ENCODE results near the gene C2orf66. TPM values are rescaled to one million over a fixed set of nuclear protein-coding genes. Genes with fewer than 3 reads are reported as not detected.

The C2orf66 gene
- total RNA-seq, 1 experiment from 2014 or later = 0.22 TPM

GRCh38 chr2:196851088-196851487, 41.9 kb upstream of the C2orf66 start:
- ChIA-PET POLR2A (ENCODE audit: unreplicated experiment) (no interaction called here), CTCF (no interaction called here)
- Histone ChIP-seq H4K20me1 (ENCODE audit: insufficient read depth) (no peaks in the 10 kb centered on the region), H3K36me3 (ENCODE audit: low read depth) (no peaks in the 10 kb centered on the region), H3K9me2 (ENCODE audit: insufficient read depth) (no peaks in the 10 kb centered on the region), H3K4me3 (no peak overlapping the region), H3K27ac (no peak overlapping the region), H2AFZ (no peak overlapping the region), H3K79me2 (ENCODE audit: low read depth) (no peaks in the 10 kb centered on the region), H3F3A (ENCODE audit: insufficient read depth, low read depth) (no peaks in the 10 kb centered on the region), H3K4me2 (no peak overlapping the region), H3K9me3 (ENCODE audit: insufficient read depth, low read depth) (no peaks in the 10 kb centered on the region), H3K27me3 (ENCODE audit: insufficient read depth, low read depth) (no peaks in the 10 kb centered on the region), H3K4me1 (replicated peaks; ENCODE audit: insufficient read depth) (no peaks in the 10 kb centered on the region)
- DNase-seq = no peak
- intact Hi-C loops (cut with micrococcal nuclease; ENCODE audit: unreplicated experiment) = loop anchor here (2.0 kb wide), 1 partner anchor 528 kb away; no protein-coding TSS in a partner anchor
- TF ChIP-seq EZH2 (IDR thresholded peaks at IDR 0.05; ENCODE audit: low read depth) = no peak
- TF ChIP-seq CTCF (conservative IDR thresholded peaks at IDR 0.05) = no peak
- no TSS peak for BruUV-seq (replicated peaks)

GRCh38 chr2:196849895-196850294, 40.7 kb upstream of the C2orf66 start:
- Histone ChIP-seq H3K27me3 (ENCODE audit: insufficient read depth, low read depth) (no peaks in the 10 kb centered on the region), H3K36me3 (ENCODE audit: low read depth) (no peaks in the 10 kb centered on the region), H3K4me3 (no peak overlapping the region), H3K9me3 (ENCODE audit: insufficient read depth, low read depth) (no peaks in the 10 kb centered on the region), H3K4me2 (no peak overlapping the region), H3K4me1 (replicated peaks; ENCODE audit: insufficient read depth) (no peaks in the 10 kb centered on the region), H3K79me2 (ENCODE audit: low read depth) (no peaks in the 10 kb centered on the region), H3K27ac (no peak overlapping the region), H4K20me1 (ENCODE audit: insufficient read depth) (no peaks in the 10 kb centered on the region), H2AFZ (no peak overlapping the region), H3K9me2 (ENCODE audit: insufficient read depth) (no peaks in the 10 kb centered on the region), H3F3A (ENCODE audit: insufficient read depth, low read depth) (no peaks in the 10 kb centered on the region)
- no TSS peak for BruUV-seq (replicated peaks)
- CTCF ChIA-PET = interaction anchor here (0.6 kb wide), 1 partner anchor 162 kb away, joined by 3 read pairs; no protein-coding TSS in a partner anchor
- POLR2A ChIA-PET (ENCODE audit: unreplicated experiment) = no interaction called here
- intact Hi-C loops (cut with micrococcal nuclease; ENCODE audit: unreplicated experiment) = loop anchor here (2.0 kb wide), 1 partner anchor 529 kb away; no protein-coding TSS in a partner anchor
- no peak for TF ChIP-seq EZH2 (IDR thresholded peaks at IDR 0.05; ENCODE audit: low read depth)
- peak; percentile 45; the same call in 1 of the 2 replicates for TF ChIP-seq CTCF (conservative IDR thresholded peaks at IDR 0.05)
- DNase-seq = peak in 1 of 2 experiments; percentile 1

- POLR2A ChIA-PET (ENCODE audit: unreplicated experiment) = no interaction called here
Measured at GRCh38 chr2:196846295-196846694, 37.1 kb upstream of the C2orf66 start.

More at GRCh38 chr2:196846295-196846694, 37.1 kb upstream of the C2orf66 start:
- Histone ChIP-seq H3K27me3 (ENCODE audit: insufficient read depth, low read depth) (no peaks in the 10 kb centered on the region), H3F3A (ENCODE audit: insufficient read depth, low read depth) (no peaks in the 10 kb centered on the region), H3K4me3 (no peak overlapping the region), H3K9me2 (ENCODE audit: insufficient read depth) (no peaks in the 10 kb centered on the region), H3K4me1 (replicated peaks; ENCODE audit: insufficient read depth) (no peaks in the 10 kb centered on the region), H3K36me3 (ENCODE audit: low read depth) (no peaks in the 10 kb centered on the region), H3K79me2 (ENCODE audit: low read depth) (no peaks in the 10 kb centered on the region), H3K4me2 (no peak overlapping the region), H3K27ac (no peak overlapping the region), H3K9me3 (ENCODE audit: insufficient read depth, low read depth) (no peaks in the 10 kb centered on the region), H4K20me1 (ENCODE audit: insufficient read depth) (no peaks in the 10 kb centered on the region), H2AFZ (no peak overlapping the region)
- CTCF ChIA-PET = no interaction called here
- intact Hi-C loops (cut with micrococcal nuclease; ENCODE audit: unreplicated experiment) = no loop called here
- DNase-seq = no peak
- TF ChIP-seq CTCF (conservative IDR thresholded peaks at IDR 0.05) (no peak), EZH2 (IDR thresholded peaks at IDR 0.05; ENCODE audit: low read depth) (no peak)
- BruUV-seq (replicated peaks) = no TSS peak

Measured in PC-9 (cell line).